Thymus (tissue), 11 donors: ENCODE results near the gene FBXL2. TPM values are rescaled to one million over a fixed set of nuclear protein-coding genes. Genes with fewer than 3 reads are reported as not detected.
A peak's percentile ranks its signal among the peaks of the same experiment; 100 is the strongest.

Experiments
- DNase-seq, 9 donors: peaks; one replicate each; pipeline ENCODE4 v3.0.0-alpha.2; 2013; ENCODE audit warnings: low spot score in 9 of 9, low read depth in 6 of 9, missing footprints in 1 of 9
- H3K27ac ChIP-seq, 2 donors: one replicate each; pipeline ENCODE4 v1.5.1; 2013; ENCODE audit warnings: control low read depth in 1 of 2, low read depth in 1 of 2, low read length in 1 of 2, mild to moderate bottlenecking in 1 of 2, moderate library complexity in 1 of 2
- H3K27me3 ChIP-seq, 2 donors: one replicate each; pipeline ENCODE4 v1.5.1; 2013; ENCODE audit warnings: low read length in 1 of 2; ENCODE audit not compliant: control insufficient read depth in 2 of 2, insufficient read depth in 1 of 2
- H3K36me3 ChIP-seq, 2 donors: one replicate each; pipeline ENCODE4 v1.5.1; 2013; ENCODE audit warnings: low read length in 1 of 2, mild to moderate bottlenecking in 1 of 2, moderate library complexity in 1 of 2; ENCODE audit not compliant: control insufficient read depth in 2 of 2, insufficient read depth in 2 of 2
- H3K4me1 ChIP-seq, 2 donors: one replicate each; pipeline ENCODE4 v1.5.1; 2013; ENCODE audit warnings: low read length in 2 of 2; ENCODE audit not compliant: control insufficient read depth in 2 of 2, insufficient read depth in 2 of 2
- H3K4me3 ChIP-seq, 2 donors: one replicate each; pipeline ENCODE4 v1.5.1; 2013; ENCODE audit warnings: low read length in 2 of 2, control low read depth in 1 of 2, mild to moderate bottlenecking in 1 of 2
- H3K9me3 ChIP-seq, 2 donors: one replicate each; pipeline ENCODE4 v1.5.1; 2013; ENCODE audit warnings: low read length in 1 of 2, mild to moderate bottlenecking in 1 of 2; ENCODE audit not compliant: control insufficient read depth in 2 of 2, insufficient read depth in 1 of 2
- WGBS: extraction: QIAGEN DNeasy Blood & Tissue Kit; methylation state at CpG from one replicate; pipeline ENCODE4 v1.1.7; 2013; 5-methylcytosine and 5-hydroxymethylcytosine counted together
- polyA plus RNA-seq: library from polyadenylated mRNA; stranded (reverse); fragments of 200-250 nt; gene quantifications from one replicate; pipeline ENCODE4 v1.2.3, GENCODE V29; 2013
- total RNA-seq: library from RNA; stranded (reverse); fragments of 120-200 nt; gene quantifications from one replicate; pipeline ENCODE4 v1.2.4, GENCODE V29; 2013
- donor health status: healthy.

Gene FBXL2
- total and polyA plus RNA-seq, 2 donors, result 1.9 to 3.9 TPM

GRCh38 chr3:33372218-33373081, 95.2 kb downstream of the FBXL2 start:
- no peaks in the 10 kb centered on the region for H3K4me1 ChIP-seq
- H3K27me3 ChIP-seq, result no peaks in the 10 kb centered on the region
- 59% methylated on average over 14 of the region's 14 CpGs for WGBS
- no peaks in the 10 kb centered on the region for H3K9me3 ChIP-seq
- H3K27ac ChIP-seq, result no peak overlapping the region
- H3K4me3 ChIP-seq, result no peak overlapping the region
- no peaks in the 10 kb centered on the region for H3K36me3 ChIP-seq
- peak in 8 of 9 donors; percentile 29 to 72 (median 42) for DNase-seq

GRCh38 chr3:33373082-33373437, 95.8 kb downstream of the FBXL2 start:
- no peaks in the 10 kb centered on the region for H3K9me3 ChIP-seq
- H3K36me3 ChIP-seq, result no peaks in the 10 kb centered on the region
- H3K27me3 ChIP-seq, result no peaks in the 10 kb centered on the region
- H3K4me1 ChIP-seq, result no peaks in the 10 kb centered on the region
- DNase-seq, result no peak
- no peak overlapping the region for H3K4me3 ChIP-seq
- no peak overlapping the region for H3K27ac ChIP-seq
- 58% methylated on average over 6 of the region's 6 CpGs for WGBS

- H3K36me3 ChIP-seq, result no peaks in the 10 kb centered on the region
- no peak overlapping the region for H3K27ac ChIP-seq
- no peak overlapping the region for H3K4me3 ChIP-seq
- H3K9me3 ChIP-seq, result no peaks in the 10 kb centered on the region
- no peaks in the 10 kb centered on the region for H3K4me1 ChIP-seq
- no peaks in the 10 kb centered on the region for H3K27me3 ChIP-seq
- 100% methylated on average over 3 of the region's 3 CpGs for WGBS
- DNase-seq, result no peak
Observed at GRCh38 chr3:33377489-33377888, 100.2 kb downstream of the FBXL2 start.

- 97% methylated on average over 3 of the region's 3 CpGs for WGBS
- no peaks in the 10 kb centered on the region for H3K9me3 ChIP-seq
- H3K27me3 ChIP-seq, result no peaks in the 10 kb centered on the region
- no peak overlapping the region for H3K27ac ChIP-seq
- no peaks in the 10 kb centered on the region for H3K4me1 ChIP-seq
- no peak for DNase-seq
- H3K4me3 ChIP-seq, result no peak overlapping the region
- H3K36me3 ChIP-seq, result no peaks in the 10 kb centered on the region
Observed at GRCh38 chr3:33377931-33378330, 100.7 kb downstream of the FBXL2 start.

GRCh38 chr3:33380653-33381052, 103.4 kb downstream of the FBXL2 start:
- no peaks in the 10 kb centered on the region for H3K9me3 ChIP-seq
- H3K4me3 ChIP-seq, result no peak overlapping the region
- 96% methylated on average over 3 of the region's 3 CpGs for WGBS
- no peaks in the 10 kb centered on the region for H3K27me3 ChIP-seq
- no peak for DNase-seq
- peaks cover 0 to 5% of the 10 kb centered on the region in 2 donors for H3K36me3 ChIP-seq
- H3K27ac ChIP-seq, result no peak overlapping the region
- H3K4me1 ChIP-seq, result peaks cover 1 to 2% of the 10 kb centered on the region in 2 donors

- Histone ChIP-seq H3K4me3 (no peak overlapping the region), H3K9me3 (no peaks in the 10 kb centered on the region), H3K27me3 (no peaks in the 10 kb centered on the region), H3K27ac (no peak overlapping the region), H3K4me1 (peaks cover 3 to 4% of the 10 kb centered on the region in 2 donors), H3K36me3 (peaks cover 0 to 23% of the 10 kb centered on the region in 2 donors)
- WGBS, result over 99% methylated on average over 12 of the region's 12 CpGs
- no peak for DNase-seq
Observed at GRCh38 chr3:33383951-33384350, 106.7 kb downstream of the FBXL2 start.

GRCh38 chr3:33385423-33385822, 108.2 kb downstream of the FBXL2 start:
- H3K4me1 ChIP-seq, result peaks cover 3 to 4% of the 10 kb centered on the region in 2 donors
- WGBS, result 17% methylated on average over 5 of the region's 5 CpGs
- H3K9me3 ChIP-seq, result no peaks in the 10 kb centered on the region
- H3K27me3 ChIP-seq, result no peaks in the 10 kb centered on the region
- peak in 6 of 9 donors; percentile 12 to 56 (median 28) for DNase-seq
- no peak overlapping the region for H3K4me3 ChIP-seq
- H3K27ac ChIP-seq, result no peak overlapping the region
- peaks cover 7 to 37% of the 10 kb centered on the region in 2 donors for H3K36me3 ChIP-seq

- Histone ChIP-seq H3K4me1 (peaks cover 3 to 4% of the 10 kb centered on the region in 2 donors), H3K27me3 (no peaks in the 10 kb centered on the region), H3K9me3 (no peaks in the 10 kb centered on the region), H3K27ac (no peak overlapping the region), H3K36me3 (peaks cover 15 to 47% of the 10 kb centered on the region in 2 donors), H3K4me3 (no peak overlapping the region)
- 95% methylated on average over 1 of the region's 1 CpG for WGBS
- no peak for DNase-seq
Observed at GRCh38 chr3:33386631-33387030, 109.4 kb downstream of the FBXL2 start.

GRCh38 chr3:33388374-33389100, 111.3 kb downstream of the FBXL2 start:
- Histone ChIP-seq H3K27me3 (no peaks in the 10 kb centered on the region), H3K4me1 (peaks cover 3 to 4% of the 10 kb centered on the region in 2 donors), H3K27ac (no peak overlapping the region), H3K4me3 (no peak overlapping the region), H3K36me3 (peaks cover 25 to 65% of the 10 kb centered on the region in 2 donors), H3K9me3 (no peaks in the 10 kb centered on the region)
- no peak for DNase-seq
- WGBS, result 97% methylated on average over 7 of the region's 7 CpGs
